ENCODE measurements around the gene UBL4A.

Gene UBL4A

GRCh38 chrX:154436983-154437752 lies 49.2 kb downstream of the UBL4A start, which contains the start of gene GDI1:
GDI1 (plus strand) TSS chrX:154437154; CDS start chrX:154437255, 101 bp downstream.
- DNase-seq (ENCODE audit: low spot score): peak; percentile 47

GRCh38 chrX:154436374-154436982 lies 49.9 kb downstream of the UBL4A start:
- peak; percentile 22 for DNase-seq (ENCODE audit: low spot score)

DNA sequence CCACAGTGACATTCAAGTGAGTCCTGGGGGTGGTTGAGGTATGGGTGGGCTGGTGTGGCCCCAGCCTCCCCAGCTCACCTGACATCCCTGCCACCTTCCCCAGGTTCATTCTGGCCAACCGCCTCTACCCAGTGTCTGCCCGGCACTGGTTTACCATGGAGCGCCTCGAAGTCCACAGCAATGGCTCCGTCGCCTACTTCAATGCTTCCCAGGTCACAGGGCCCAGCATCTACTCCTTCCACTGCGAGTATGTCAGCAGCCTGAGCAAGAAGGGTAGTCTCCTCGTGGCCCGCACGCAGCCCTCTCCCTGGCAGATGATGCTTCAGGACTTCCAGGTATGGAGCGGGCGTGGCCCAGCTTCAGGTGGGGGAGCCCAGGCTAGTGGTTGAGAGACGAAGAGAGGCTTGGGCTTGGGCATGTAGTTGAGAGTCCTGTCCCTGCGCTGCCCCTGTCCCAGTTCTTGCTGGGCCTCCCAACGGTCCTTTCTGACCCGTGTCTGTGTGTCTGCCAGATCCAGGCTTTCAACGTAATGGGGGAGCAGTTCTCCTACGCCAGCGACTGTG lies 51.2 kb downstream of the UBL4A start:
- no peak for DNase-seq (ENCODE audit: low spot score)

GRCh38 chrX:154434394-154435168 lies 51.8 kb downstream of the UBL4A start:
- no peak for DNase-seq (ENCODE audit: low spot score)
